Measurements from ENCODE around the gene PADI1. TPM values are rescaled to one million over a fixed set of nuclear protein-coding genes. Genes with fewer than 3 reads are reported as not detected.

PADI1 gene
- total and polyA plus RNA-seq, 4 donors: 4.9 TPM; not detected in 3

- Histone ChIP-seq H3K9ac (ENCODE audit: low read depth in 1 of 2, low read length in 2 of 2) (no peak overlapping the region), H3K4me3 (ENCODE audit: low read depth in 1 of 3, low read length in 3 of 3) (no peak overlapping the region), H3K4me1 (ENCODE audit: control insufficient read depth in 4 of 4, insufficient read depth in 4 of 4, low read length in 3 of 4) (no peaks in the 10 kb centered on the region), H3K27ac (ENCODE audit: low read depth in 1 of 2, low read length in 2 of 2) (no peak overlapping the region), H3K9me3 (ENCODE audit: control insufficient read depth in 4 of 4, low read length in 3 of 4) (no peaks in the 10 kb centered on the region), H3K27me3 (ENCODE audit: control insufficient read depth in 4 of 4, insufficient read depth in 4 of 4, low read length in 3 of 4) (no peaks in the 10 kb centered on the region), H3K36me3 (ENCODE audit: control insufficient read depth in 4 of 4, insufficient read depth in 3 of 4, low read depth in 1 of 4, low read length in 3 of 4) (no peaks in the 10 kb centered on the region)
- WGBS: 85% methylated on average over 8 of the region's 8 CpGs
- no peak for DNase-seq (ENCODE audit: low spot score)
- TF ChIP-seq YY1 (IDR thresholded peaks at IDR 0.05) (no peak), JUND (IDR thresholded peaks at IDR 0.05) (no peak), NR2F2 (IDR thresholded peaks at IDR 0.05) (no peak)
- TF ChIP-seq, protein P1, sequence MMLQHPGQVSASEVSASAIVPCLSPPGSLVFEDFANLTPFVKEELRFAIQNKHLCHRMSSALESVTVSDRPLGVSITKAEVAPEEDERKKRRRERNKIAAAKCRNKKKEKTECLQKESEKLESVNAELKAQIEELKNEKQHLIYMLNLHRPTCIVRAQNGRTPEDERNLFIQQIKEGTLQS (IDR thresholded peaks at IDR 0.05): no peak
Measured at GRCh38 chr1:17230671-17231310, 25.9 kb downstream of the PADI1 start.

GRCh38 chr1:17232759-17233661 lies 28.1 kb downstream of the PADI1 start:
- Histone ChIP-seq H3K9ac (ENCODE audit: low read depth in 1 of 2, low read length in 2 of 2) (no peak overlapping the region), H3K4me1 (ENCODE audit: control insufficient read depth in 4 of 4, insufficient read depth in 4 of 4, low read length in 3 of 4) (peaks cover 0 to 8% (median 3%) of the 10 kb centered on the region in 4 donors), H3K27ac (ENCODE audit: low read depth in 1 of 2, low read length in 2 of 2) (no peak overlapping the region), H3K36me3 (ENCODE audit: control insufficient read depth in 4 of 4, insufficient read depth in 3 of 4, low read depth in 1 of 4, low read length in 3 of 4) (no peaks in the 10 kb centered on the region), H3K4me3 (ENCODE audit: low read depth in 1 of 3, low read length in 3 of 3) (no peak overlapping the region), H3K27me3 (ENCODE audit: control insufficient read depth in 4 of 4, insufficient read depth in 4 of 4, low read length in 3 of 4) (no peaks in the 10 kb centered on the region), H3K9me3 (ENCODE audit: control insufficient read depth in 4 of 4, low read length in 3 of 4) (no peaks in the 10 kb centered on the region)
- TF ChIP-seq GABPA (IDR thresholded peaks at IDR 0.05 in 1 of 2, conservative IDR thresholded peaks at IDR 0.05 in 1 of 2) (no peak), FOXA1 (IDR thresholded peaks at IDR 0.05) (no peak), HNF4A (conservative IDR thresholded peaks at IDR 0.05) (no peak), NR2F2 (IDR thresholded peaks at IDR 0.05) (no peak), RXRA (IDR thresholded peaks at IDR 0.05) (no peak)
- TF ChIP-seq, protein P2, sequence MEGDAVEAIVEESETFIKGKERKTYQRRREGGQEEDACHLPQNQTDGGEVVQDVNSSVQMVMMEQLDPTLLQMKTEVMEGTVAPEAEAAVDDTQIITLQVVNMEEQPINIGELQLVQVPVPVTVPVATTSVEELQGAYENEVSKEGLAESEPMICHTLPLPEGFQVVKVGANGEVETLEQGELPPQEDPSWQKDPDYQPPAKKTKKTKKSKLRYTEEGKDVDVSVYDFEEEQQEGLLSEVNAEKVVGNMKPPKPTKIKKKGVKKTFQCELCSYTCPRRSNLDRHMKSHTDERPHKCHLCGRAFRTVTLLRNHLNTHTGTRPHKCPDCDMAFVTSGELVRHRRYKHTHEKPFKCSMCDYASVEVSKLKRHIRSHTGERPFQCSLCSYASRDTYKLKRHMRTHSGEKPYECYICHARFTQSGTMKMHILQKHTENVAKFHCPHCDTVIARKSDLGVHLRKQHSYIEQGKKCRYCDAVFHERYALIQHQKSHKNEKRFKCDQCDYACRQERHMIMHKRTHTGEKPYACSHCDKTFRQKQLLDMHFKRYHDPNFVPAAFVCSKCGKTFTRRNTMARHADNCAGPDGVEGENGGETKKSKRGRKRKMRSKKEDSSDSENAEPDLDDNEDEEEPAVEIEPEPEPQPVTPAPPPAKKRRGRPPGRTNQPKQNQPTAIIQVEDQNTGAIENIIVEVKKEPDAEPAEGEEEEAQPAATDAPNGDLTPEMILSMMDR (IDR thresholded peaks at IDR 0.05; ENCODE audit: low read depth, low read length, missing input control): no peak
- TF ChIP-seq, protein P3, sequence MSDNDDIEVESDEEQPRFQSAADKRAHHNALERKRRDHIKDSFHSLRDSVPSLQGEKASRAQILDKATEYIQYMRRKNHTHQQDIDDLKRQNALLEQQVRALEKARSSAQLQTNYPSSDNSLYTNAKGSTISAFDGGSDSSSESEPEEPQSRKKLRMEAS (IDR thresholded peaks at IDR 0.05): no peak
- WGBS: 75% methylated on average over 22 of the region's 22 CpGs
- DNase-seq (ENCODE audit: low spot score): no peak

- no peaks in the 10 kb centered on the region for H3K36me3 ChIP-seq (ENCODE audit: control insufficient read depth in 4 of 4, insufficient read depth in 3 of 4, low read depth in 1 of 4, low read length in 3 of 4)
- no peaks in the 10 kb centered on the region for H3K9me3 ChIP-seq (ENCODE audit: control insufficient read depth in 4 of 4, low read length in 3 of 4)
- H3K9ac ChIP-seq (ENCODE audit: low read depth in 1 of 2, low read length in 2 of 2): no peak overlapping the region
- no peaks in the 10 kb centered on the region for H3K27me3 ChIP-seq (ENCODE audit: control insufficient read depth in 4 of 4, insufficient read depth in 4 of 4, low read length in 3 of 4)
- no peak overlapping the region for H3K4me3 ChIP-seq (ENCODE audit: low read depth in 1 of 3, low read length in 3 of 3)
- no peak overlapping the region for H3K27ac ChIP-seq (ENCODE audit: low read depth in 1 of 2, low read length in 2 of 2)
- DNase-seq (ENCODE audit: low spot score): no peak
- WGBS: 80% methylated on average over 6 of the region's 6 CpGs
- H3K4me1 ChIP-seq (ENCODE audit: control insufficient read depth in 4 of 4, insufficient read depth in 4 of 4, low read length in 3 of 4): peaks cover 0 to 8% (median 3%) of the 10 kb centered on the region in 4 donors
- no peak for TF ChIP-seq REST (IDR thresholded peaks at IDR 0.05)
- TF ChIP-seq, protein P4, sequence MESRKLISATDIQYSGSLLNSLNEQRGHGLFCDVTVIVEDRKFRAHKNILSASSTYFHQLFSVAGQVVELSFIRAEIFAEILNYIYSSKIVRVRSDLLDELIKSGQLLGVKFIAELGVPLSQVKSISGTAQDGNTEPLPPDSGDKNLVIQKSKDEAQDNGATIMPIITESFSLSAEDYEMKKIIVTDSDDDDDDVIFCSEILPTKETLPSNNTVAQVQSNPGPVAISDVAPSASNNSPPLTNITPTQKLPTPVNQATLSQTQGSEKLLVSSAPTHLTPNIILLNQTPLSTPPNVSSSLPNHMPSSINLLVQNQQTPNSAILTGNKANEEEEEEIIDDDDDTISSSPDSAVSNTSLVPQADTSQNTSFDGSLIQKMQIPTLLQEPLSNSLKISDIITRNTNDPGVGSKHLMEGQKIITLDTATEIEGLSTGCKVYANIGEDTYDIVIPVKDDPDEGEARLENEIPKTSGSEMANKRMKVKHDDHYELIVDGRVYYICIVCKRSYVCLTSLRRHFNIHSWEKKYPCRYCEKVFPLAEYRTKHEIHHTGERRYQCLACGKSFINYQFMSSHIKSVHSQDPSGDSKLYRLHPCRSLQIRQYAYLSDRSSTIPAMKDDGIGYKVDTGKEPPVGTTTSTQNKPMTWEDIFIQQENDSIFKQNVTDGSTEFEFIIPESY (IDR thresholded peaks at IDR 0.05): no peak
- no peak for TF ChIP-seq FOXA1 (IDR thresholded peaks at IDR 0.05)
- TF ChIP-seq SP1 (IDR thresholded peaks at IDR 0.05): no peak
- TF ChIP-seq, protein P3 (IDR thresholded peaks at IDR 0.05): no peak
- TF ChIP-seq, protein P1 (IDR thresholded peaks at IDR 0.05): no peak
- TF ChIP-seq JUND (IDR thresholded peaks at IDR 0.05): no peak
- no peak for TF ChIP-seq YY1 (IDR thresholded peaks at IDR 0.05)
- TF ChIP-seq EGR1 (IDR thresholded peaks at IDR 0.05; ENCODE audit: low read depth in 2 of 2): no peak
Measured at GRCh38 chr1:17233675-17234320, 28.9 kb downstream of the PADI1 start.

All from liver (tissue), 9 donors.